Measurements from ENCODE around the gene CYP19A1. TPM values are rescaled to one million over a fixed set of nuclear protein-coding genes. Genes with fewer than 3 reads are reported as not detected.

Gene CYP19A1
- total RNA-seq, 2 donors from 2014 or later: not detected

- Histone ChIP-seq H3K9ac (ENCODE audit: low read depth in 2 of 2, low read length in 2 of 2) (no peak overlapping the region), H3K36me3 (no peaks in the 10 kb centered on the region), H3K4me3 (no peak overlapping the region), H3K9me3 (no peaks in the 10 kb centered on the region), H3K27ac (peak overlapping the region; percentile 50), H3K27me3 (no peaks in the 10 kb centered on the region), H3K4me1 (peaks cover 13% of the 10 kb centered on the region)
- DNase-seq: no peak
- no peak for TF ChIP-seq CTCF (IDR thresholded peaks at IDR 0.05)
- intact Hi-C loops (cut with DNase I): no loop called here
Observed at GRCh38 chr15:51333571-51333970, 4.8 kb downstream of the CYP19A1 start.

GRCh38 chr15:51332206-51333147 is 5.9 kb downstream of the CYP19A1 start:
- Histone ChIP-seq H3K9me3 (no peaks in the 10 kb centered on the region), H3K27ac (no peak overlapping the region), H3K4me3 (no peak overlapping the region), H3K36me3 (no peaks in the 10 kb centered on the region), H3K9ac (ENCODE audit: low read depth in 2 of 2, low read length in 2 of 2) (no peak overlapping the region), H3K4me1 (peaks cover 13% of the 10 kb centered on the region), H3K27me3 (no peaks in the 10 kb centered on the region)
- intact Hi-C loops (cut with DNase I): no loop called here
- TF ChIP-seq CTCF (IDR thresholded peaks at IDR 0.05): no peak
- no peak for DNase-seq

- H3K4me3 ChIP-seq: no peak overlapping the region
- H3K9ac ChIP-seq (ENCODE audit: low read depth in 2 of 2, low read length in 2 of 2): no peak overlapping the region
- intact Hi-C loops (cut with DNase I): no loop called here
- no peaks in the 10 kb centered on the region for H3K36me3 ChIP-seq
- no peak overlapping the region for H3K27ac ChIP-seq
- H3K9me3 ChIP-seq: no peaks in the 10 kb centered on the region
- no peak for TF ChIP-seq CTCF (IDR thresholded peaks at IDR 0.05)
- DNase-seq: no peak
- H3K4me1 ChIP-seq: peaks cover 13% of the 10 kb centered on the region
- H3K27me3 ChIP-seq: no peaks in the 10 kb centered on the region
Observed at GRCh38 chr15:51331141-51331540, 7.3 kb downstream of the CYP19A1 start.

GRCh38 chr15:51328926-51329325 is 9.5 kb downstream of the CYP19A1 start:
- no peak overlapping the region for H3K27ac ChIP-seq
- no peaks in the 10 kb centered on the region for H3K36me3 ChIP-seq
- intact Hi-C loops (cut with DNase I): no loop called here
- no peak for DNase-seq
- no peak for TF ChIP-seq CTCF (IDR thresholded peaks at IDR 0.05)
- H3K9me3 ChIP-seq: no peaks in the 10 kb centered on the region
- H3K27me3 ChIP-seq: no peaks in the 10 kb centered on the region
- H3K4me1 ChIP-seq: peaks cover 6% of the 10 kb centered on the region
- H3K9ac ChIP-seq (ENCODE audit: low read depth in 2 of 2, low read length in 2 of 2): no peak overlapping the region
- H3K4me3 ChIP-seq: no peak overlapping the region

GRCh38 chr15:51327081-51327480 is 11.3 kb downstream of the CYP19A1 start:
- H3K27me3 ChIP-seq: no peaks in the 10 kb centered on the region
- no peak for DNase-seq
- no peak overlapping the region for H3K9ac ChIP-seq (ENCODE audit: low read depth in 2 of 2, low read length in 2 of 2)
- TF ChIP-seq CTCF (IDR thresholded peaks at IDR 0.05): no peak
- H3K4me3 ChIP-seq: no peak overlapping the region
- H3K9me3 ChIP-seq: no peaks in the 10 kb centered on the region
- intact Hi-C loops (cut with DNase I): no loop called here
- no peak overlapping the region for H3K27ac ChIP-seq
- no peaks in the 10 kb centered on the region for H3K4me1 ChIP-seq
- H3K36me3 ChIP-seq: no peaks in the 10 kb centered on the region
